GM18508 (cell line): ENCODE measurements around the gene PCMT1.
A peak's percentile ranks its signal among the peaks of the same experiment; 100 is the strongest.
"Not testable (repeated sequence)": the region's sequence is repeated elsewhere in the genome, so short reads cannot be mapped to it uniquely, and the experiment has no call there.

Experiments used
- ATAC-seq: cut with Tn5 transposase; IDR thresholded peaks from one replicate; pipeline ENCODE4 v1.9.1; 2021; ENCODE audit warnings: moderate number of reproducible peaks; ENCODE audit not compliant: insufficient read depth, unreplicated experiment

The PCMT1 gene

GRCh38 chr6:149749594-149750135 is at the start of gene PCMT1:
Gene PCMT1, plus strand, starts transcription at chr6:149749741. Its CDS starts 161 bp downstream, at chr6:149749902.
- peak; percentile 58 for ATAC-seq

- ATAC-seq, result no peak
Measured at GRCh38 chr6:149701714-149702113, 47.8 kb upstream of the PCMT1 start.

- no peak for ATAC-seq
Measured at GRCh38 chr6:149711711-149712110, 37.8 kb upstream of the PCMT1 start.

- ATAC-seq, result no peak
Measured at GRCh38 chr6:149714442-149714841, 35.1 kb upstream of the PCMT1 start.

GRCh38 chr6:149716181-149716963 is 33.2 kb upstream of the PCMT1 start:
- ATAC-seq, result no peak

- ATAC-seq, result no peak
Measured at GRCh38 chr6:149717255-149717587, 32.3 kb upstream of the PCMT1 start.

- ATAC-seq, result peak; percentile 56
Measured at GRCh38 chr6:149717588-149718458, 31.7 kb upstream of the PCMT1 start, which contains the start of gene LATS1. Gene LATS1, minus strand, starts transcription at chr6:149718101. Its CDS starts 15,975 bp downstream, at chr6:149702126.

GRCh38 chr6:149719531-149719930 is 30.0 kb upstream of the PCMT1 start:
- no peak for ATAC-seq

- ATAC-seq, result no peak
Measured at GRCh38 chr6:149723262-149723661, 26.3 kb upstream of the PCMT1 start.

GRCh38 chr6:149723771-149724417 is 25.6 kb upstream of the PCMT1 start:
- ATAC-seq, result no peak

- no peak for ATAC-seq
Measured at GRCh38 chr6:149725785-149726184, 23.8 kb upstream of the PCMT1 start.

- ATAC-seq, result no peak
Measured at GRCh38 chr6:149727793-149728498, 21.6 kb upstream of the PCMT1 start.

- ATAC-seq, result no peak
Measured at GRCh38 chr6:149728499-149729234, 20.9 kb upstream of the PCMT1 start.

- no peak for ATAC-seq
Measured at GRCh38 chr6:149729824-149730223, 19.7 kb upstream of the PCMT1 start.

GRCh38 chr6:149733089-149733720 is 16.3 kb upstream of the PCMT1 start:
- ATAC-seq, result no peak

- no peak for ATAC-seq
Measured at GRCh38 chr6:149734915-149735314, 14.6 kb upstream of the PCMT1 start.

GRCh38 chr6:149745252-149745651 is 4.3 kb upstream of the PCMT1 start:
- not testable (repeated sequence) for ATAC-seq

- ATAC-seq, result peak; percentile 51
Measured at GRCh38 chr6:149746147-149746946, 3.2 kb upstream of the PCMT1 start, which contains the start of gene NUP43. Gene NUP43, minus strand, starts transcription at chr6:149746529. Its CDS starts 34 bp downstream, at chr6:149746495.
